Glomerular endothelial cell (primary cell): ENCODE data around the gene ABI3. TPM values are rescaled to one million over a fixed set of nuclear protein-coding genes. Genes with fewer than 3 reads are reported as not detected.
A peak's percentile ranks its signal among the peaks of the same experiment; 100 is the strongest.
"Not testable (repeated sequence)": the region's sequence is repeated elsewhere in the genome, so short reads cannot be mapped to it uniquely, and the experiment has no call there.

ENCODE experiments used
- DNase-seq: peaks from one replicate; pipeline ENCODE4 v3.0.0-alpha.2; 2011; ENCODE audit warnings: low read depth, low spot score; ENCODE audit errors: extremely low read depth
- total RNA-seq: library from RNA; depleted of rRNA; stranded (reverse); fragments of >200 nt; gene quantifications from 2 replicates; pipeline ENCODE4 v1.2.3, GENCODE V29; 2015

ABI3 gene
- total RNA-seq, 1 donor from 2014 or later: 22.3 TPM

DNA sequence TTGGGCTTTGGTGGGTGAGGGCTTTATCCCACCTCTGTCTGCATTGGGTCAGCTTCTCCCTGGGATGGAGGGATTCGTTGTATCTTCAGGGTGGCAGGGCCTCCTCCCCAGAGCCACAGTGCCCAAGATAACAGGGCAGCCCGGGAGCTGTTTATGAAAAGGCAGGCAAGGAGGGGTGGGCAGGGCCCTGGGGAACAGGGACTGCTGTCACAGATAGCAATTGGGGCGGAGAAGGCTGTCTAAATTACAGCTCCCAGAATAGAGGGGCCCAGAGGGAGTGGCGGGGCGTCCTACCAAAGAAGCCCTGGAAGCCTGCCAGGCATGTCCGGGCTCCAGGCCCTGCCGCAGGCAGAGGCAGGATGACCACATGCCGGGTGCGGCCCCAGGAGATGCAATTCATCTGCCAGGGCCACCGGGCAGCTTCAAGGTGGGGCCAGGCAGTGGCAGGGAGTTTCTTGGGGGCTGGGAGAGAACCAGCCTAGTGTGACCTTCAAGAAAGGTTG is 38.8 kb downstream of the ABI3 start:
- no peak for DNase-seq

DNA sequence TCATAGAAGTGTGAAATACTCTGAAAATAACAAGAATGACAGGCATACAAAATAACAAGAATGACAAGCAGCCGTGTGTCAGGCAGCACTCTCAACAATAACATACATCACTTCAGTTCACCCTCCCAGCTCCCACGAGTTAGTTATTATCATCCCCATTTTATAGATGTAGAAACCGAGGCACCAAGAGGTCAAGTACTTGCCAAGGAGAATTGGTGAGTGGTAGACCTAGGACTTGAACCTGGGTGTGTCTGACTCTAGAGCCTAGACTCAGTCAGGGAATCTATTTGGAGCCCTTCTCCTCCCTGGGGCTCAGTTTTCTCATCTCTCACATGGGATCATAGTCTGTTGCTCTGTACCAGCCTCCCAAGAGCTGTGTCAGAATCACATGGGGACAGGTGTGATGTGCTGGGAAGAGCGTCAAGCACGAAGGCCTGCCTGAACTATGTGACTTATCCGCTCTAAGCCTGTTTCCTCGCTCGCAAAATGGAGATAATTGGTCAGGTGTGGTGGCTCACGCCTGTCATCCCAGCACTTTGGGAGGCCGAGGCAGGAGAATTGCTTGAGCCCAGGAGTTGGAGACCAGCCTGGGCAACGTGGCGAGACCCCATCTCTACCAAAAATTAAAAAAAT is 39.5 kb downstream of the ABI3 start:
- no peak for DNase-seq

DNA sequence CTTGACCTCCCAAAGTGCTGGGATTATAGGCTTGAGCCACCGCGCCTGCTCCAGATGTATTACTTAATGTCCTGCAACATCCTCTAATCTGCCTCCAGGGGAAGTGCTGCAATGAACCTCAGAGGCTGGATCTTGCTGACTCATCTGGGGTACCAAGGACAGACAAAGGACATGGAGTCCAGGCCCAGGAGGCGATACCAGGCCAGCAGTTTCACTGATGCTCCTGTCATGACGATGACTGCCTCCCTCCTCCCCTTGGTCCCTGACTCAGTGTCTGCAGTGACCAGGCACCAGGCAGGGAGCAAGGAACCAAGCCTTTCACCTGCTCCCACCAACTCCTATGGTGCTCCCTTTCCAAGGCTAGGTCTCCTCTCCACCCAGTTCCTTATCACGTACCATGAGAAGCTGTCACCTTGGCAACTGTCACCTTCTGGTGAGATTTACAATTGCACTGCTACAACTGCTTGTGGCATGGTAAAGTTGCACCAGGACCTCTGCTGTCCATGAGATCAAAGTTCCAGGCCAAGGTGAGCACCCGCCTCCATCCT is 41.7 kb downstream of the ABI3 start:
- DNase-seq: no peak

DNA sequence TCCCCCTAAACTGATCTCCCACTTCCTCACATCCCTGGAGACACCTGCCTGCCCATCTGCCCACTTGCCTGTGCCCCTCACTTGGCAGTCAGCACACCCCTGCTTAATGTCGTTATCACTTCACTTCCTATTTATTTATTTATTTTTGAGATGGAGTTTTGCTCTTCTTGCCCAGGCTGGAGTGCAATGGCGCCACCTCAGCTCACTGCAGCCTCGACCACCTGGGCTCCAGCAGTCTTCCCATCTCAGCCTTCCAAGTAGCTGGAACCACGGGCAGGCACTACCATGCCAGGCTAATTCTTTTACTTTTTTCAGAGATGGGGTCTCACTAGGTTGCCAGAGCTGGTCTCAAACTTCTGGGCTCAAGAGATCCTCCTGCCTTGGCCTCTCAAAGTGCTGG is 43.6 kb downstream of the ABI3 start:
- DNase-seq: no peak

DNA sequence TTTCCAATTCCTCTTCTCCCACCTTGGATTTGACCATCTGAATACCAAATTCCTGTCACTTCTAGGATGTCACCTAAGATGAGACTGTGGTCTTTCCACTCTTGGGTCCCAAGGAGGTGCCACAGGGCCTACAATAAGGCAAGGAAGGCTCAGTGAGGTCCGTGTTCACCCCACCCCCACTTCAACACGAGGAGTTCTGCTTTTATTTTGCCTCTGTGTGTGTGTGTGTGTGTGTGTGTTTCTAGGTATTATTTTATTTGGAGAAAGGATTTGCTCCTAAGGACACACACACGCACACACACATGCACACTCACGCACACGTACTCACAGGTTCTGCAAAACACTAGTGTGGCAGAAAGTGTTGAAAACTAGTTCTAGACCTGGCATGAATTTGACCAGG is 44.6 kb downstream of the ABI3 start:
- DNase-seq: no peak

DNA sequence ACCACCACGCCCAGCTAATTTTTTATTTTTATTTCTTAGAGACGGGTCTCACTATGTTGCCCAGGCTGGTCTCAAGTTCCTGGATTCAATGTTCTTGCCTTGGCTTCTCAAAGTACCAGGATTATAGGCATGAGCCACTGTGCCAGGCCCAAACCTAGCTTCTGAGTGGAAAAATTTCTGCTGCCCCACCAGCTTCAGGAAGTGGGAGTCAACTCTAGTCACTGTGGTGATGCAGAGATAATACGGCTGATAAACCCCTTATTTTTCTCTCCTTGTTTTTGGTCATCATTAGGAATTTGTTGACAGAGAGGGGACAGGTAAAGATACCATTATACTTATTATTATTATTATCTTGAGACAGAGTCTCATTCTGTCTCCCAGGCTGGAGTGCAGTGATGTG is 47.9 kb downstream of the ABI3 start:
- no peak for DNase-seq

DNA sequence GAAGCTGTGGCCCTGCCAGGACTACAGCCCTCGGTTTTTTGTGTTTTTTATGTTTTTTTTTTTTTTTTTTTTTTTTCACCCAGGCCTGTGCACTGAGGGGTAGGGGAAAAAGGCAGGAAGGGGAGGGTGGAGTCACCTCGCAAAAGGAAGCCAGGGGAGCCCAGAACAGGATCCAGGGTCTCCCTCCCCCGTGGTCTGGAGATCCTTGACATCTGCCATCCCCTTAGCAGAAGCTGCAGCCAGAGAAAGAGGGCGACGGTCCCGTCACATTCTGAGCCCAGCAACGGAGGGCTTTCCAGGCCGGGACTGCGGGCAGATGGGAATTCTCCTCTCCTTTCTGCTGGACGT is 49.1 kb downstream of the ABI3 start:
- no peak for DNase-seq

DNA sequence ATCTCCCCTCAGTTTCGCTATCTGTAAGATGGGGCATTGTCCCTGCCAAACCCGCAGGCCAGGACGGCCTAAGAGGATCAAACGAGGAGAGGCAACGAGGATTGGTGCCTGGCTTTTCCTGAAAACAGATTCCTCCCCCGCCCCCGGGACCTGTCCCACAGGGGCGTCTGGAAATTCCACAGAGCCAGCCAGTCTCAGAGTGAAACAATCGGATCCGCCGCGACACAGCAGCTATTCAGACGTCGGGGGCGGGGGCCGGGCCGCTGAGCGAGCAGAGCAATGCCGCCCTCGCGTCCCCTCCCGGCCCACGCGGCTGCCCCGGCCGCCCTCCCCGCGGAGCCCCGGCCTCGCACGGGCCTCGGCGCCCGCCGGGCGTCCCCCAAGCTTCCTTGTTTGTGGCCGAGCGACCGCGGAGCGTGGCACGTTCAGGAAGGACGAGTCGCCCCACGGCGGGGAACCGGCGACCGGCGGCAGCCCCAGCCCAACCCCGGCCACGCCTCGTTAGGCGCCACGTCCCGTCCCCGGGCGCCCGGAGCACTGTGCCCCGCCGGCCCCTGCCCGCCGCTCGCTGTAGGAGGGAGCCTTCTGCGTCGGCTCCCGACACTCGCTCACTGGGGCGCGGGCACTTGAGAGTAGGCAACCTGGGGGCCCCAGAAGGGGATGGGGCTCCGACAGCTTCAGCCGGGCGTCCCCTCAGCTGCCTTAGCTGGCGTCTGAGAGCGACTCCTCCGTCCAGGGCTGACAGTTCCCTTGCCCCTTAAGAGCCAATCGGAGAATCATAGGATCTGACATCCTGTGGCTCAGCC is 49.7 kb downstream of the ABI3 start:
- no peak for DNase-seq

DNA sequence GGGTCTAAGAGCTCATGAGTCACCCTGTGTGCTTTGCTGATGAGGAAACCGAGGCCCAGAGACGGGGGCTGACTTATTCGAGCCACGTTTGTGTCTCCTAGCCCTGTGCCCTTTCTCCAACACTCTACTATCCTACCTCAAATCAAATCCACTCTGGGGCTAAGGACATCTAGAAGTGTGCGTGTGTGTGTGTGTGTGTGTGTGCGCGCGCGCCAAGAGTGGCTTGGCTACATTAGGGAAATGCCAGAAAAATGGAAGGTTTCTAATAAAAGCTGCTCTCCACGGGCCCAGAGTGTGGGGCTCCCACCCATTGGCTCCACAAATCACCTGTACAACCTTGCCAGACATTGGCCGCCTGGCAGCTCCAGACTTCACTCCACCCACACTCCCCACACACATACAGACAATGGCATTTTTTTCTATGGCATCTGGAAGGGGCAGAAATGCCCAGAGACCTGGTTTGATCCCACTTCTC is 50.3 kb downstream of the ABI3 start:
- peak; percentile 69 for DNase-seq

DNA sequence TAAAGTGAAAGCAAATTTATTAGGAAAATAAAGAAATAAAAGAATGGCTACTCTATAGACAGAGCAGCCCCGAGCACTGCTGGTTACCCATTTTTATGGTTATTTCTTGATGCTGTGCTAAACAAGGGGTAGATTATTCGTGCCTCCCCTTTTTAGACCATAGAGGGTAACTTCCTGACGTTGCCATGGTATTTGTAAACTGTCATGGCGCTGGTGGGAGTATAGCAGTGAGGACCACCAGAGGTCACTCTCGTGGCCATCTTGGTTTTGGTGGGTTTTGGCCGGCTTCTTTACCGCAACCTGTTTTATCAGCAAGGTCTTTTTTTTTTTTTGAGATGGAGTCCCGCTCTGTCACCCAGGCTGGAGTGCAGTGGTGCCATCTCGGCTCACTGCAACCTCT is 51.0 kb downstream of the ABI3 start:
- not testable (repeated sequence) for DNase-seq

DNA sequence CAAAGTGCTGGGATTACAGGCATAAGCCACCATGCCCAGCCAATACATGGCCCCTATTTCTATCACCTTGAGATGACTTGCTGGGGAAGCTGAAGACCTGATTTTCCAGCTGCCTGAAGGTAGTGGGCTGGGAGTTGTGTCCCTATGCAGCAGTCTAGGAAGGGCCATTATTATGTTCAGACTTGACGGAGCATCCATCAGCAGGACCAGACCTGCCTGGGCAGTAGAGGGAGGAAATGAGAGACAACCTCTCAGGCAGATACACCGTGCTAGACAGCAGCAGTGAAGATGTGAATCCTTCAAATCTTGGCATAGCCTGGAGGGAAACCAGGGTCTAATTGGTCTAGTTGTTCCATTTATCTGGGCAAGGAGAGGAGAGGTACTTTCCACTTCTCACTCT is 55.7 kb downstream of the ABI3 start:
- no peak for DNase-seq

DNA sequence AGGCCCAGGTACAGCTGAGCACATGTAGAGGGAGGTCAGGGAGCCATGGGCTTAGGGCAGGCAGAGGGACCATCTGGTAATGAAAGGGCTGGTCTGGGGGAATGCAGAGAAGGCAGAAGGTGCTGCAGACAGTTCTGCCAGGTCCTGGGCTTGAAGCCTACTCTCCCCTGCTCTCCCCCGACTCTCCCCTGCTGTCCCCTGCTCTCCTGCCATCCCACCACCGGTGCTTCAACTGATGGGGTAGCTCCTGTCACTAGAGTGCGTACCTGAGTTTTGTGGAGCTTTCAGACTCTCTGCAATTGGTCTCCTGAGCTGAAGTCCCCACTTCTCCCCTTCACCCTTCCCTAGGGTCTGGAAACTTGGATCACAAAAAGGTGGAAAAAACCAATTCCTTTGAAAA is 57.4 kb downstream of the ABI3 start:
- no peak for DNase-seq

DNA sequence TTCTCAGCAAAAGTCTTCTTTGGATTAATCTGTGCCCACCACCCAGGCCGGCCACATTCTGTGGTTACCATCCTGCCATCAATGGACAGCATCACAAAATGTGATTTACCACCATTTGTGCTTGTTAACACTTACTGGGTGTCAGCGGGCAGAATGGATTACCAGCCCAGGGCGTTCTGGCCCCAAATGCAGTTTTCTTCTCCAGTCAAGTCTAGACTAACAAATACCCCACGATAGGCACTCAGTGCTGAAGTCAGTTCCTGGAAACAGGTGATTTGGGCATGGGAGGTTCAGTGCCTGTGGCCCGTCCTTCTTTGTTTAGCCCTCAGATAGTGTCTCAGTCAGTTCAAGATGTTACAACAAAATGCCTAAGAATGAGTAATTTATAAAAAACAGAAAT is 58.8 kb downstream of the ABI3 start:
- DNase-seq: no peak

Other genes with a start within 250 kb of the ABI3 start
- not detected in 2 replicates for gene GIP, start 242.1 kb upstream of the ABI3 start, total RNA-seq
- gene IGF2BP1, start 213.3 kb upstream of the ABI3 start, total RNA-seq: 15.6 and 21.9 TPM in 2 replicates
- not detected in 2 replicates for gene B4GALNT2, start 77.9 kb upstream of the ABI3 start, total RNA-seq
- 1.4 and 2.9 TPM in 2 replicates for gene GNGT2, start 133 bp upstream of the ABI3 start, total RNA-seq
- 0.10 TPM in 1 of 2 replicates, not detected in the other for gene PHOSPHO1, start 20.1 kb downstream of the ABI3 start, total RNA-seq
- 13.0 and 23.0 TPM in 2 replicates for gene ZNF652, start 151.5 kb downstream of the ABI3 start, total RNA-seq
- gene PHB1, start 204.2 kb downstream of the ABI3 start, total RNA-seq: 99.8 and 140 TPM in 2 replicates